Mucosa of rectum (tissue), 2 donors: Measurements from ENCODE around the gene ASGR2.

ENCODE experiments used
- H3K27ac ChIP-seq, 2 donors: one replicate each; pipeline ENCODE4 v1.7.0; 2013; ENCODE audit warnings: inconsistent platforms in 2 of 2, low read depth in 2 of 2, low read length in 2 of 2
- H3K27me3 ChIP-seq, 2 donors: one replicate each; pipeline ENCODE4 v1.7.0; 2013; ENCODE audit warnings: low read length in 2 of 2; ENCODE audit not compliant: control insufficient read depth in 2 of 2, insufficient read depth in 2 of 2
- H3K36me3 ChIP-seq, 2 donors: one replicate each; pipeline ENCODE4 v1.7.0; 2013; ENCODE audit warnings: low read length in 2 of 2; ENCODE audit not compliant: control insufficient read depth in 2 of 2, insufficient read depth in 2 of 2
- H3K4me1 ChIP-seq, 2 donors: one replicate each; pipeline ENCODE4 v1.7.0; 2013; ENCODE audit warnings: low read length in 2 of 2, mild to moderate bottlenecking in 1 of 2; ENCODE audit not compliant: control insufficient read depth in 2 of 2, insufficient read depth in 2 of 2
- H3K4me3 ChIP-seq, 2 donors: one replicate each; pipeline ENCODE4 v1.7.0; 2013; ENCODE audit warnings: low read length in 2 of 2
- H3K9ac ChIP-seq, 2 donors: one replicate each; pipeline ENCODE4 v1.7.0; 2013; ENCODE audit warnings: low read length in 2 of 2, low read depth in 1 of 2, mild to moderate bottlenecking in 1 of 2
- H3K9me3 ChIP-seq, 2 donors: one replicate each; pipeline ENCODE4 v1.7.0; 2013; ENCODE audit warnings: low read length in 2 of 2; ENCODE audit not compliant: control insufficient read depth in 2 of 2
- donor health status: healthy.
- donor health status: Normal muscosa, but diverticular disease.

ASGR2 gene

GRCh38 chr17:7067198-7067597, 47.4 kb downstream of the ASGR2 start:
- H3K36me3 ChIP-seq, result no peaks in the 10 kb centered on the region

GRCh38 chr17:7064261-7064660, 50.4 kb downstream of the ASGR2 start:
- Histone ChIP-seq H3K9me3 (peaks cover 0 to 3% of the 10 kb centered on the region in 2 donors), H3K9ac (no peak overlapping the region), H3K36me3 (no peaks in the 10 kb centered on the region), H3K27ac (no peak overlapping the region), H3K4me3 (no peak overlapping the region), H3K4me1 (no peaks in the 10 kb centered on the region), H3K27me3 (peaks cover 0 to 2% of the 10 kb centered on the region in 2 donors)

More at GRCh38 chr17:7067198-7067597, 47.4 kb downstream of the ASGR2 start:
- Histone ChIP-seq H3K27me3 (peaks cover 0 to 2% of the 10 kb centered on the region in 2 donors), H3K4me3 (no peak overlapping the region), H3K4me1 (no peaks in the 10 kb centered on the region), H3K9ac (no peak overlapping the region), H3K27ac (no peak overlapping the region), H3K9me3 (peaks cover 0 to 3% of the 10 kb centered on the region in 2 donors)

GRCh38 chr17:7063518-7064094, 51.0 kb downstream of the ASGR2 start:
- Histone ChIP-seq H3K4me1 (no peaks in the 10 kb centered on the region), H3K9ac (no peak overlapping the region), H3K9me3 (peaks cover 0 to 3% of the 10 kb centered on the region in 2 donors), H3K4me3 (no peak overlapping the region), H3K36me3 (no peaks in the 10 kb centered on the region), H3K27me3 (peaks cover 0 to 2% of the 10 kb centered on the region in 2 donors), H3K27ac (no peak overlapping the region)

- Histone ChIP-seq H3K4me3 (no peak overlapping the region), H3K9ac (no peak overlapping the region), H3K27me3 (peaks cover 0 to 2% of the 10 kb centered on the region in 2 donors), H3K27ac (no peak overlapping the region), H3K36me3 (no peaks in the 10 kb centered on the region), H3K9me3 (no peaks in the 10 kb centered on the region), H3K4me1 (no peaks in the 10 kb centered on the region)
Observed at GRCh38 chr17:7060165-7060891, 54.3 kb downstream of the ASGR2 start.

- Histone ChIP-seq H3K27ac (no peak overlapping the region), H3K4me1 (no peaks in the 10 kb centered on the region), H3K4me3 (no peak overlapping the region), H3K9me3 (no peaks in the 10 kb centered on the region), H3K9ac (no peak overlapping the region), H3K36me3 (no peaks in the 10 kb centered on the region), H3K27me3 (peaks cover 0 to 2% of the 10 kb centered on the region in 2 donors)
Observed at GRCh38 chr17:7058831-7059447, 55.7 kb downstream of the ASGR2 start.

- no peaks in the 10 kb centered on the region for H3K27me3 ChIP-seq
Observed at GRCh38 chr17:7056386-7056785, 58.2 kb downstream of the ASGR2 start.

More at GRCh38 chr17:7056386-7056785, 58.2 kb downstream of the ASGR2 start:
- H3K36me3 ChIP-seq, result no peaks in the 10 kb centered on the region
- no peaks in the 10 kb centered on the region for H3K9me3 ChIP-seq
- no peak overlapping the region for H3K9ac ChIP-seq
- H3K4me1 ChIP-seq, result no peaks in the 10 kb centered on the region
- H3K27ac ChIP-seq, result no peak overlapping the region
- H3K4me3 ChIP-seq, result no peak overlapping the region
